Activated T-helper 1 cell treated with anti-CD3 and anti-CD28 coated beads, Interleukin-12 subunit alpha, Interleukin-12 subunit beta, Interleukin-2, Interleukin-4 antibody, amounts not matched to agents 30 ng/mL and 10 ng/mL and 1 ng/mL, durations not matched to agents 14 hours and 24 hours and 36 hours (primary cell): Measurements from ENCODE around the gene SSTR3. TPM values are rescaled to one million over a fixed set of nuclear protein-coding genes. Genes with fewer than 3 reads are reported as not detected.
"Not testable (repeated sequence)": the region's sequence is repeated elsewhere in the genome, so short reads cannot be mapped to it uniquely, and the experiment has no call there.

Experiments
- DNase-seq: peaks from one replicate; pipeline ENCODE4 v3.0.0; 2021; ENCODE audit warnings: low spot score
- H3K27ac Mint-ChIP-seq: one replicate; pipeline ENCODE4 v1.8.0; 2021; ENCODE audit warnings: mild to moderate bottlenecking, mixed read lengths
- H3K27me3 Mint-ChIP-seq: one replicate; pipeline ENCODE4 v1.8.0; 2022; ENCODE audit warnings: mild to moderate bottlenecking, moderate library complexity, mixed read lengths; ENCODE audit not compliant: insufficient read depth
- H3K36me3 Mint-ChIP-seq: one replicate; pipeline ENCODE4 v1.8.0; 2021; ENCODE audit warnings: low read depth, mixed read lengths
- H3K4me1 Mint-ChIP-seq: one replicate; pipeline ENCODE4 v1.8.0; 2021; ENCODE audit warnings: low read depth, mixed read lengths
- H3K4me3 Mint-ChIP-seq: one replicate; pipeline ENCODE4 v1.8.0; 2021; ENCODE audit warnings: mild to moderate bottlenecking, moderate library complexity, mixed read lengths
- H3K9me3 Mint-ChIP-seq: one replicate; pipeline ENCODE4 v1.8.0; 2021; ENCODE audit warnings: mixed read lengths
- intact Hi-C: fragments of 100-400 bp; cut with micrococcal nuclease; formaldehyde crosslinking; loops from one replicate; pipeline ENCODE4 v1.15.1; 2024
- total RNA-seq: library from RNA; stranded (reverse); gene quantifications from 2 replicates; pipeline ENCODE4 v1.2.3, GENCODE V29; 2022

SSTR3 gene
- total RNA-seq, 1 donor from 2014 or later, result 2.3 TPM

GRCh38 chr22:37208401-37209139 is 3.7 kb downstream of the SSTR3 start:
- Mint-ChIP-seq H3K4me3 (no peak overlapping the region), H3K4me1 (peaks cover 3% of the 10 kb centered on the region), H3K36me3 (peaks cover 2% of the 10 kb centered on the region), H3K9me3 (no peaks in the 10 kb centered on the region), H3K27me3 (no peaks in the 10 kb centered on the region), H3K27ac (peak overlapping the region; percentile 23)
- intact Hi-C loops, result no loop called here
- DNase-seq, result no peak

- H3K27me3 Mint-ChIP-seq, result no peaks in the 10 kb centered on the region
- intact Hi-C loops, result no loop called here
- peaks cover 3% of the 10 kb centered on the region for H3K4me1 Mint-ChIP-seq
- no peak overlapping the region for H3K4me3 Mint-ChIP-seq
- no peaks in the 10 kb centered on the region for H3K9me3 Mint-ChIP-seq
- H3K27ac Mint-ChIP-seq, result peak overlapping the region; percentile 23
- DNase-seq, result no peak
- H3K36me3 Mint-ChIP-seq, result peaks cover 2% of the 10 kb centered on the region
Measured at GRCh38 chr22:37207981-37208380, 4.3 kb downstream of the SSTR3 start.

GRCh38 chr22:37206841-37207821 is 5.1 kb downstream of the SSTR3 start:
- H3K27ac Mint-ChIP-seq, result no peak overlapping the region
- peaks cover 3% of the 10 kb centered on the region for H3K4me1 Mint-ChIP-seq
- no peak for DNase-seq
- intact Hi-C loops, result no loop called here
- H3K27me3 Mint-ChIP-seq, result no peaks in the 10 kb centered on the region
- H3K36me3 Mint-ChIP-seq, result peaks cover under 1% of the 10 kb centered on the region
- H3K9me3 Mint-ChIP-seq, result no peaks in the 10 kb centered on the region
- H3K4me3 Mint-ChIP-seq, result no peak overlapping the region

- DNase-seq, result no peak
- Mint-ChIP-seq H3K9me3 (no peaks in the 10 kb centered on the region), H3K4me1 (peaks cover 9% of the 10 kb centered on the region), H3K27me3 (no peaks in the 10 kb centered on the region), H3K4me3 (no peak overlapping the region), H3K27ac (no peak overlapping the region), H3K36me3 (no peaks in the 10 kb centered on the region)
- intact Hi-C loops, result no loop called here
Measured at GRCh38 chr22:37206118-37206840, 6.0 kb downstream of the SSTR3 start.

GRCh38 chr22:37205046-37205445 is 7.2 kb downstream of the SSTR3 start:
- Mint-ChIP-seq H3K27me3 (no peaks in the 10 kb centered on the region), H3K4me3 (no peak overlapping the region), H3K9me3 (no peaks in the 10 kb centered on the region), H3K36me3 (no peaks in the 10 kb centered on the region), H3K27ac (no peak overlapping the region), H3K4me1 (peaks cover 9% of the 10 kb centered on the region)
- no peak for DNase-seq
- intact Hi-C loops, result loop anchor here (1.0 kb wide), 1 partner anchor 41 kb away; no protein-coding TSS in a partner anchor

GRCh38 chr22:37204045-37204655 is 8.1 kb downstream of the SSTR3 start:
- no peak for DNase-seq
- H3K4me1 Mint-ChIP-seq, result peaks cover 6% of the 10 kb centered on the region
- H3K9me3 Mint-ChIP-seq, result no peaks in the 10 kb centered on the region
- intact Hi-C loops, result no loop called here
- no peaks in the 10 kb centered on the region for H3K36me3 Mint-ChIP-seq
- no peak overlapping the region for H3K4me3 Mint-ChIP-seq
- H3K27ac Mint-ChIP-seq, result no peak overlapping the region
- no peaks in the 10 kb centered on the region for H3K27me3 Mint-ChIP-seq

- H3K27ac Mint-ChIP-seq, result no peak overlapping the region
- H3K9me3 Mint-ChIP-seq, result no peaks in the 10 kb centered on the region
- intact Hi-C loops, result no loop called here
- H3K4me1 Mint-ChIP-seq, result peaks cover 6% of the 10 kb centered on the region
- H3K36me3 Mint-ChIP-seq, result no peaks in the 10 kb centered on the region
- H3K27me3 Mint-ChIP-seq, result no peaks in the 10 kb centered on the region
- H3K4me3 Mint-ChIP-seq, result no peak overlapping the region
- no peak for DNase-seq
Measured at GRCh38 chr22:37203354-37204044, 8.8 kb downstream of the SSTR3 start.

- Mint-ChIP-seq H3K4me1 (peaks cover 13% of the 10 kb centered on the region), H3K36me3 (peaks cover under 1% of the 10 kb centered on the region), H3K27ac (no peak overlapping the region), H3K9me3 (no peaks in the 10 kb centered on the region), H3K4me3 (no peak overlapping the region), H3K27me3 (no peaks in the 10 kb centered on the region)
- intact Hi-C loops, result no loop called here
- DNase-seq, result no peak
Measured at GRCh38 chr22:37202716-37203115, 9.6 kb downstream of the SSTR3 start.

- Mint-ChIP-seq H3K4me3 (no peak overlapping the region), H3K4me1 (peaks cover 16% of the 10 kb centered on the region), H3K9me3 (no peaks in the 10 kb centered on the region), H3K27ac (no peak overlapping the region), H3K36me3 (peaks cover 2% of the 10 kb centered on the region), H3K27me3 (no peaks in the 10 kb centered on the region)
- intact Hi-C loops, result no loop called here
- no peak for DNase-seq
Measured at GRCh38 chr22:37202001-37202555, 10.2 kb downstream of the SSTR3 start.

- peaks cover 16% of the 10 kb centered on the region for H3K4me1 Mint-ChIP-seq
- H3K27me3 Mint-ChIP-seq, H3K4me3 Mint-ChIP-seq, DNase-seq, intact Hi-C loops, H3K36me3 Mint-ChIP-seq, H3K27ac Mint-ChIP-seq, H3K9me3 Mint-ChIP-seq: not testable (repeated sequence)
Measured at GRCh38 chr22:37201443-37201820, 10.8 kb downstream of the SSTR3 start.

GRCh38 chr22:37199760-37200108 is 12.5 kb downstream of the SSTR3 start:
- DNase-seq, result no peak
- Mint-ChIP-seq H3K36me3 (peaks cover 2% of the 10 kb centered on the region), H3K27ac (peak overlapping the region; percentile 87)

More at GRCh38 chr22:37199760-37200108, 12.5 kb downstream of the SSTR3 start:
- H3K9me3 Mint-ChIP-seq, result no peaks in the 10 kb centered on the region
- intact Hi-C loops, result loop anchor here (1.0 to 2.0 kb wide), 11 partner anchors 20 to 423 kb away; partner anchors contain the start of genes IFT27 and IL2RB
- H3K4me3 Mint-ChIP-seq, result peak overlapping the region; percentile 83
- H3K4me1 Mint-ChIP-seq, result peaks cover 33% of the 10 kb centered on the region
- no peaks in the 10 kb centered on the region for H3K27me3 Mint-ChIP-seq
